Stimulated activated effector memory CD8-positive, alpha-beta T cell treated with anti-CD3 and anti-CD28 coated beads, Interleukin-12 subunit alpha, Interleukin-12 subunit beta, amount 100 ng/mL, for 72 hours (primary cell): ENCODE data around the gene DNAJC4.

Experiments
- ATAC-seq: fragments of 150-1000 bp; cut with Tn5 transposase; 2 replicates; pipeline ENCODE4 v1.10.0; 2021
- DNase-seq, 2 donors: peaks; one replicate each; pipeline ENCODE4 v3.0.0; 2021 to 2022; ENCODE audit warnings: low spot score in 2 of 2
- H3K27ac Mint-ChIP-seq: one replicate; pipeline ENCODE4 v1.8.0; 2022; ENCODE audit warnings: mild to moderate bottlenecking, mixed read lengths
- H3K36me3 Mint-ChIP-seq: one replicate; pipeline ENCODE4 v1.8.0; 2022; ENCODE audit warnings: mild to moderate bottlenecking, mixed read lengths
- H3K4me1 Mint-ChIP-seq: one replicate; pipeline ENCODE4 v1.8.0; 2022; ENCODE audit warnings: mixed read lengths
- H3K4me3 Mint-ChIP-seq: one replicate; pipeline ENCODE4 v1.8.0; 2022; ENCODE audit warnings: mild to moderate bottlenecking, mixed read lengths
- H3K9me3 Mint-ChIP-seq: one replicate; pipeline ENCODE4 v1.8.0; 2022; ENCODE audit warnings: mixed read lengths

Gene DNAJC4

DNA sequence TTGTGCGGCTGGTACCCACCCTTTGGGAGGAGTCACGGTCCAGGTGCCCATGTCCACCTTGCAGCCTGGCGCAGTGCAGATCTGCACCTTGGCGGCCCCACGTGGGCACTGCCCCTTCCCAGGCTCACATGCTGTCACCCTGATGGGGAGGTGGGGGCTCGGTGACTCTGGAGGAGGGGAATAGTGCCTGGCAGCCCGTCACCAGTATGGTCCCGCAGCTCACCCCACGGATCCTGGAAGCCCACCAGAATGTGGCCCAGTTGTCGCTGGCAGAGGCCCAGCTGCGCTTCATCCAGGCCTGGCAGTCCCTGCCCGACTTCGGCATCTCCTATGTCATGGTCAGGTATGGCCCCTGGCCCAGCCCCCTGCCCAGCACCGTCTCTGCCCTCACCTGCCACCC lies 9.6 kb upstream of the DNAJC4 start:
- Mint-ChIP-seq H3K4me1 (peaks cover 24% of the 10 kb centered on the region), H3K4me3 (no peak overlapping the region), H3K27ac (peak overlapping the region; percentile 45), H3K36me3 (peaks cover 49% of the 10 kb centered on the region), H3K9me3 (no peaks in the 10 kb centered on the region)
- no peak for ATAC-seq
- DNase-seq = no peak

DNA sequence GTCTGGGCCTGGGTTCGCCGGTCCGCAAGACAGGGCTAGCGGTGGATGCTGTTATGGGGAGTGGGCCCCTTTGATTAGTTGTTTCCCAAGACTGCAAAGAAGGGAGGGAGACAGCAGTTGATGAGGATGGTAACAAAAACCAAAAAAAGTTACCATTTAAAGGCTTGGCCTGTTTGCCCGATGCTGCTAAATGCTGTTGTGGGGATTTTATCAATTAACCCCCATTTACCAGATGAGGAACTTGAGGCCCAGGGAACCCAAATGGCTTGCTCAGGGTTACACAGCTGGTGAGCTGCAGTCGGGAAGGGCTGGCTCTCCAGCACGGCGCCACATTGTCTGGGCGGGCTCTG lies 7.7 kb upstream of the DNAJC4 start:
- DNase-seq (no peak), ATAC-seq (no peak)
- no peak overlapping the region for H3K4me3 Mint-ChIP-seq
- H3K36me3 Mint-ChIP-seq = peaks cover 49% of the 10 kb centered on the region
- peaks cover 34% of the 10 kb centered on the region for H3K4me1 Mint-ChIP-seq
- no peaks in the 10 kb centered on the region for H3K9me3 Mint-ChIP-seq
- H3K27ac Mint-ChIP-seq = no peak overlapping the region

DNA sequence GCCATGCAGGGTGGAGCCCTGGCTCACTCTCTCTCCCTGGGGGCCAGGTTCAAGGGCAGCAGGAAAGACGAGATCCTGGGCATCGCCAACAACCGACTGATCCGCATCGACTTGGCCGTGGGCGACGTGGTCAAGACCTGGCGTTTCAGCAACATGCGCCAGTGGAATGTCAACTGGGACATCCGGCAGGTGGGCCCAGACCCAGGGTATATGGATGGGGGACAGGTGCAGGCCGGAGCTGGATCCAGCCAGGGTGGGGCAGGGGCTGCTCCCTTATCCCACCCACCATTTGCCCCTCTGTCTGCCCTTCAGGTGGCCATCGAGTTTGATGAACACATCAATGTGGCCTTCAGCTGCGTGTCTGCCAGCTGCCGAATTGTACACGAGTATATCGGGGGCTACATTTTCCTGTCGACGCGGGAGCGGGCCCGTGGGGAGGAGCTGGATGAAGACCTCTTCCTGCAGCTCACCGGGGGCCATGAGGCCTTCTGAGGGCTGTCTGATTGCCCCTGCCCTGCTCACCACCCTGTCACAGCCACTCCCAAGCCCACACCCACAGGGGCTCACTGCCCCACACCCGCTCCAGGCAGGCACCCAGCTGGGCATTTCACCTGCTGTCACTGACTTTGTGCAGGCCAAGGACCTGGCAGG lies 7.2 kb upstream of the DNAJC4 start:
- no peak for ATAC-seq
- peak overlapping the region; percentile 86 for H3K27ac Mint-ChIP-seq
- H3K9me3 Mint-ChIP-seq = no peaks in the 10 kb centered on the region
- H3K4me1 Mint-ChIP-seq = peaks cover 38% of the 10 kb centered on the region
- peaks cover 49% of the 10 kb centered on the region for H3K36me3 Mint-ChIP-seq
- no peak for DNase-seq
- H3K4me3 Mint-ChIP-seq = no peak overlapping the region

DNA sequence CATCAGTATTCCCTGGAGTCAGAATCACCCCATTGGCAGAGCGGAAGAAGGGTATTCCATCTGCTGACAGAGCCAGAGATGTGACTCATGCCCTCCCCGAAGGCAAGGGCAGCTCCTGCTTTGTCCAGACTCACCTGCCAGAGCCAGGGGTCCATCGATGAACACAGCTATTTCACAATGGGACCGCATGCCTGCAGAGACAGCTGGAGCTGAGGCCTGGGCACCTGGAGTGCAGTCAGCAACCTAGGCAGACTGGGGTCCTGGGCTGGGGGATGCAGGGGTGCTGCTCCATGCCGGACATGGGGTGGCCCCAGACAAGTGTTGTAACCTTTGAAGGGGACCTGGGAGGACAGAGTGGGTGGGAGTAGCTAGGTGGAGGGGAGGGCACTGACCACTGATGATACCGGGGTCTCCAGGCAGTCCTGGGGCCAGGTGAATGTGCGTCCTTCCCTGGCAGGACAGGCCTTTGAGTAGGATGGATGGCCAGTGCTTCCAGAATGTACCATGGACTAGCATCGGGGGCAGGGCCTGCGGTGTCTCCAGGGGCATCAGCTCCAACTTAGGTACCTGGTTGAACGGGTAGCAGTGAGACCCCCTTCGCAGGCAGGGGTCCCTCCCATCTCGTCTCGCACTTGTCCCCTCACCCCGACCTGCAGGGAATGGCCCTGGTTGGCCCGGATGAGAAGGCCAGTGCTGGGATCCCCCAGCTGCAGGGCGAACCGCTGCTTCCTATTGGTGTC lies 6.0 kb upstream of the DNAJC4 start:
- H3K4me1 Mint-ChIP-seq = peaks cover 35% of the 10 kb centered on the region
- DNase-seq = no peak
- no peak for ATAC-seq
- peak overlapping the region; percentile 87 for H3K4me3 Mint-ChIP-seq
- H3K9me3 Mint-ChIP-seq = no peaks in the 10 kb centered on the region
- H3K36me3 Mint-ChIP-seq = peaks cover 61% of the 10 kb centered on the region
- peak overlapping the region; percentile 86 for H3K27ac Mint-ChIP-seq

DNA sequence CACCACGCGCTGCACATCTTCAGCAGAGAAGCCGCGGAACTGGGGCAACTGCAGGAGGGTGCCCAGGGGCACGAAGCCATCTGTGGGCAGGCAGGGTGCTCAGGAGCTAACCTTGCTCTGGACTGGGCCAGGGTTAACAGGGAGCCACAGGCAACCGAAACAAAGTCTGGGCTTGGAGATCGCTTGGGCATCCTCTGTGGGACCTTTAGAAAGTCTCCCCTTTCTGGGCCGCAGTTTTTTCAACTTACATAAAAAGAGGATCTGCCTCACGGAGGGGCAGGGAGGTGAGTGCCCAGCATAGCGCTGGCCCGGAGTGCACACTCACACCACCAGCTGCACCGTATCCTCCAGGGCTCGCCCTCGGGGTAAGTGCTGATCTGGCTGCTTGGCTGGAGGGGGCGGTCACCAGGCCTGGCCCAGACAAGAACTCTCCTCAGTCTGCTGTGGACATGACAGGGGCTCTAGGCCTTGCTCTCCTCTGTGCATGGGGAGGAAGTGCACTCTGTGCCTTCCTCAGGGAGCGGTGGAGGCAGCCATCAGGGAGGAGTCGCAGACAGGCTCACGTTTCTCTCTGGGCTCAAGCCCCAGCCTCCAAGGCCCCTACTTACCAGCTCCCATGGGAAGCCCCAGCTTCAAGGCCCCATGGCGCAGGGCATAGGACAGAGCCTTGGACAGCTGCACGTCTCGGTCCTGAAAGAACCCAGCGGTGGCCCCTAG lies 5.3 kb upstream of the DNAJC4 start:
- no peak for ATAC-seq
- H3K4me3 Mint-ChIP-seq = peak overlapping the region; percentile 87
- H3K36me3 Mint-ChIP-seq = peaks cover 64% of the 10 kb centered on the region
- H3K4me1 Mint-ChIP-seq = peaks cover 42% of the 10 kb centered on the region
- H3K27ac Mint-ChIP-seq = peak overlapping the region; percentile 86
- DNase-seq = no peak
- H3K9me3 Mint-ChIP-seq = no peaks in the 10 kb centered on the region

DNA sequence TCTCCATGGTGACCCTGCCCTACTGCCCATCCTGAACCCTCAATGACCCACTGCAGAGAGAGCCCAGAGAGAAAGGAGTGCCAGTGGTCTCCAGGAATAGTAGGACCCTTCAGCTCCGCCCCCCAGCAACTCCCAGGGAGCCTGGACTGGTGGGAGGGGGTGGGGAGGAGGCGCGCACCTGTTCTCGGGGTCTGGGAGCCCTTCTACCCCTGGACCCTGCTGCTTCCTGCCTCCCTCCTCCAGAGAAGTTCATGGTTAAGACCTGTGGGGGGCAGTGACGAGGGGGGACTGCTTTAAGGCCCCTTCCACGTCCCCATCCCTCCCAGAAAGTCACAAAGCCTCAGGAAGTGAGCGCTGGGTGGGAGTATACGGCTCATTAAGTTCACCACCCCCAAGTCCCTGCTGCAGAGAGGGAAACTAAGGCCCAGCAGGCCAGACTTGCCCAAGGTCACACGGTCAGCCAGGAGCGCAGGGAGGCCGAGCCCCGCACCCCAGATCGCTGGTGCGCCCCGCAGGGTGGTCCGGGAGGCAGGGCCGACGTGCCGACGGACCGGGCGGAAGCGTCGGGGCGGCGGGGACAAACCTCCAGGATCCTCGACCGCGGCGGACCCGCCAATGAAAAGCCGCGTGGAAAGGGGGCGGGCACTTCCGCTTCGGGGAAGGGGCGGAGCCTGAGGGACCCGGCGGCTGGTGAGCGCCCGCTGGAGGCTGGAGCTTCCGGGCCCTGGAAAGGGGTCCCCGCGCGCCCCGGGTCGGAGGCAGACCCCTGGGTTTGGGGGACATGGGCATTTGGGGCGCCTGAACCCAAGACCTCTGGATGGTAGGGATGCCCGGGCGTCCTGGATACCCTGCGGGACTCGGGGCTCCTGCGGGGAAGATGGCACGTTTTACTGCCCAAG lies 4.5 kb upstream of the DNAJC4 start, which contains the start of the genes NUDT22 and TRPT1:
TSS of gene NUDT22 (plus strand) at position 667 of the 899 bp plus-strand sequence. CDS start 379 bp downstream, outside the sequence.
TSS of gene TRPT1 (minus strand) at position 579 of the 899 bp plus-strand sequence. CDS start at position 253, 326 bp downstream.
- Mint-ChIP-seq H3K36me3 (peaks cover 63% of the 10 kb centered on the region), H3K9me3 (no peaks in the 10 kb centered on the region), H3K4me3 (peak within 1 kb of the TSS; percentile 87), H3K27ac (peak within 1 kb of the TSS; percentile 86), H3K4me1 (peaks cover 43% of the 10 kb centered on the region)
- DNase-seq (peak; percentile 92 to 96), ATAC-seq (peak; percentile 76)

DNA sequence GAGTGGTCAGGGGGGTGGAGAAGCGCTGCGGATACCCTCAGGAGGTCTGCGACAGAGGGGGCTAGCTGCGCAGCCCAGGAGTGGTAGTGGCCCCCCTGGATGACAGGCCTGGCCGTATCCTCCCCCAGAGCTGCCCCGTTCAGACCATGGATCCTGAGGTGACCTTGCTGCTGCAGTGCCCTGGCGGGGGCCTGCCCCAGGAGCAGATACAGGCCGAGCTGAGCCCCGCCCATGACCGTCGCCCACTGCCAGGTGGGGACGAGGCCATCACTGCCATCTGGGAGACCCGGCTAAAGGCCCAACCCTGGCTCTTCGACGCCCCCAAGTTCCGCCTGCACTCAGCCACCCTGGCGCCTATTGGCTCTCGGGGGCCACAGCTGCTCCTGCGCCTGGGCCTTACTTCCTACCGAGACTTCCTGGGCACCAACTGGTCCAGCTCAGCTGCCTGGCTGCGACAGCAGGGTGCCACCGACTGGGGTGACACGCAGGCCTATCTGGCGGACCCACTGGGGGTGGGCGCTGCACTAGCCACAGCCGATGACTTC lies 3.8 kb upstream of the DNAJC4 start:
- Mint-ChIP-seq H3K36me3 (peaks cover 56% of the 10 kb centered on the region), H3K9me3 (no peaks in the 10 kb centered on the region), H3K4me3 (peak overlapping the region; percentile 87), H3K27ac (peak overlapping the region; percentile 86), H3K4me1 (peaks cover 44% of the 10 kb centered on the region)
- DNase-seq (peak; percentile 52 to 78), ATAC-seq (peak; percentile 62)

DNA sequence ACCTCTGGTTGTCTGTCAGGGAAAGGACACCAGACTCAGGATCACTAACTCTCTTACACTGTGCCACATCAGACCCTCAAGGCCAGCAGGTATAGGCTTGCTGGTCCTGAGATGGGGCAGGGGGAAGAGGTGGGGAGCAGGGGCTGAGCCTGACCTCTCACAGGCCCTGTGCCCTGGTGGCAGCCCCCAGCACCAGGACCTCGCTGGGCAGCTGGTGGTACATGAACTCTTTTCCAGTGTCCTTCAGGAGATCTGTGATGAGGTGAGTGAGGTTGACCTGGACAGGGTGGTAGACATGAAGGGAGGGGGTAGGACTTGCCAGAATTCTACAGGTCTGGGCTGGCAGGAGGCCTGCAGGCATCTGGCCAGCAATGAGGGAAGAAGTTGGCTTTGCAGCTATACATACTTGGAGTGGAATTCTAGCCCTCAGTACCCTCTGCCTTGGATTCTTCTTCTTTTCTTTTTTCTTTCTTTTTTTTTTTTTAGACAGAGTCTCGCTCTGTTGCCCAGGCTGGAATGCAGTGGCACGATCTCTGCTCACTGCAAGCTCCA lies 2.9 kb upstream of the DNAJC4 start:
- peaks cover 47% of the 10 kb centered on the region for H3K36me3 Mint-ChIP-seq
- H3K4me3 Mint-ChIP-seq = peak overlapping the region; percentile 87
- H3K4me1 Mint-ChIP-seq = peaks cover 53% of the 10 kb centered on the region
- peak overlapping the region; percentile 86 for H3K27ac Mint-ChIP-seq
- DNase-seq (no peak), ATAC-seq (no peak)
- no peaks in the 10 kb centered on the region for H3K9me3 Mint-ChIP-seq

DNA sequence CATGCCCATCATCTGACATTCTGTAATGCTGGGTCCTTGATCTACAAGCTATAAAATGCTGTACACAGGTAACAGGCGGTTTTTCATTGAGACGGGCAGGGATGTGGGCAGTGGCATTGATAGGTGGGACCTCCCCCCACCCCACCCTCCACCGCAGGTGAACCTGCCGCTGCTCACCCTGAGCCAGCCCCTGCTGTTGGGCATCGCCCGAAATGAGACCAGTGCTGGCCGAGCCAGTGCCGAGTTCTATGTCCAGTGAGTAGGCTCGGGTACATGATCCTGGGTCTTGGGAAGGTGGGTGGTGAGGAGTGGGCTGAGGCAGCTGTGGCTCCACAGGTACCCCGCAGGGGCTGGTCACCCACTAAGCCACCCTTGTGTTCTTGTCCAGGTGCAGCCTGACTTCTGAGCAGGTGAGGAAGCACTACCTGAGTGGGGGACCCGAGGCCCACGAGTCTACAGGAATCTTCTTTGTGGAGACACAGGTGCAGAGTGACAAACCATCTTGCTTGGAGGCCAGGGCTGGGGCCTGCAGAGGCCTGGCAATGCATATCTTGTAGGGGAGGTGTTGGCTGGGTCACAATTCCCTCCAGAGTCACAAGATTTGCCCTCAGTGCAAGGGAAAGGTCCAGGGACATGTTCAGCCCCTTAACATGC lies 1.1 kb upstream of the DNAJC4 start:
- Mint-ChIP-seq H3K27ac (peak overlapping the region; percentile 86), H3K4me3 (peak overlapping the region; percentile 77), H3K4me1 (peaks cover 55% of the 10 kb centered on the region), H3K9me3 (no peaks in the 10 kb centered on the region), H3K36me3 (peaks cover 29% of the 10 kb centered on the region)
- peak in 1 of 2 donors; percentile 53 for DNase-seq
- no peak for ATAC-seq

DNA sequence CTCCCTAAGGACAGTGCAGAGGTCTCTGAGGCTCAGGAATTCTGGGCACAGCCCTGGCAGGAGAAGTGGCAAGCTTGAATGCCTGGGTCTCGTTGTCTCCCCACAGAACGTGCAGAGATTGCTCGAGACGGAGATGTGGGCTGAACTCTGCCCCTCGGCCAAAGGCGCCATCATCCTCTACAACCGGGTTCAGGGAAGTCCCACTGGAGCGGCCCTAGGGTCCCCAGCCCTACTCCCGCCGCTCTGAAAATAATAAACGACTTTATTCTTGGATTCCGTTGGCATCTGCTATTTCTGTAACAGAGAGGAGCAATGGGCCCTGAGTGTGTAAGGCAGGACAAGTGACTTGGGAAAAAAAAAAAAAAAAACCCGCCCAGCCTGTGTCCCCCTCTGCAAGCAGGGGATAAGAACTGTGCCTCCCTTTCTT lies 591 bp upstream of the DNAJC4 start:
- ATAC-seq (no peak), DNase-seq (no peak)
- peak overlapping the region; percentile 77 for H3K4me3 Mint-ChIP-seq
- H3K4me1 Mint-ChIP-seq = peaks cover 49% of the 10 kb centered on the region
- H3K9me3 Mint-ChIP-seq = no peaks in the 10 kb centered on the region
- peaks cover 24% of the 10 kb centered on the region for H3K36me3 Mint-ChIP-seq
- peak overlapping the region; percentile 86 for H3K27ac Mint-ChIP-seq

DNA sequence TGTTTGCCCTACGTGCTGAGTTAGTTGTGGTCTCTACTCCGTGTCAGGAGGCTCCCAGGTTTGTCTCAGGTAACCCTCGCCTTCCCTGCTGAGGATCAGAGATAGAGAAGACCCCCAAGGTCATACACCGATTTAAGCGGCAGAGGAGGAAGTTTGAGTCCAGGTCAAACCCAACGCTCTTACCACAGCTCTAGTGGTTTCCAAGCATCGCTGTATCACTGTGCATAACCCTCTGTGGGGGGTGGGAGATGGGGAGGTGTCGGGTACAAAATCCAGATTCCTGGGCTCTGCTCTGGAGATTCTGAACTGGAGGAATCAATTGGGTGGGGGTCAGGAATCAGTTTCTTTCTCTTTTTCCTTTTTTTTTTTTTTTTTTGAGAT lies 627 bp downstream of the DNAJC4 start:
- H3K4me3 Mint-ChIP-seq = peak overlapping the region; percentile 77
- ATAC-seq (no peak), DNase-seq (no peak)
- H3K4me1 Mint-ChIP-seq = peaks cover 52% of the 10 kb centered on the region
- no peaks in the 10 kb centered on the region for H3K9me3 Mint-ChIP-seq
- H3K36me3 Mint-ChIP-seq = peaks cover 24% of the 10 kb centered on the region
- H3K27ac Mint-ChIP-seq = peak overlapping the region; percentile 86

DNA sequence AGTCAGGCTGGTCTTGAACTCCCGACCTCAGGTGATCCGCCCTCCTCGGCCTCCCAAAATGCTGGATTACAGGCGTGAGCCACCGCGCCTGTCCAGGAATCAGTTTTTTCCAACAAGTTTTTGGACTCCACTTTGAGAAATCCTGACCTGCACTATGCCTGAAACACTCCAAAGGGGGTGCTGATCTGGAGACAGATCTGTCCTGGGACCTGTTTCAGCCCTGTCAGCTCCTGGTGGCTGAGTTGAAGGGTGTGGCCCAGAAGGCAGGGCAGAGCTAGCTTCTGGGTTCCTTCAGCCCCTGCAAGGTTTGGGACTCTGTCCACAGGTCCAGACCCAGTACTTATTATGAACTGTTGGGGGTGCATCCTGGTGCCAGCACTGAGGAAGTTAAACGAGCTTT lies 1.2 kb downstream of the DNAJC4 start:
- H3K4me1 Mint-ChIP-seq = peaks cover 52% of the 10 kb centered on the region
- no peak for ATAC-seq
- no peaks in the 10 kb centered on the region for H3K9me3 Mint-ChIP-seq
- peak overlapping the region; percentile 61 for H3K27ac Mint-ChIP-seq
- DNase-seq = no peak
- peaks cover 29% of the 10 kb centered on the region for H3K36me3 Mint-ChIP-seq
- peak overlapping the region; percentile 77 for H3K4me3 Mint-ChIP-seq

DNA sequence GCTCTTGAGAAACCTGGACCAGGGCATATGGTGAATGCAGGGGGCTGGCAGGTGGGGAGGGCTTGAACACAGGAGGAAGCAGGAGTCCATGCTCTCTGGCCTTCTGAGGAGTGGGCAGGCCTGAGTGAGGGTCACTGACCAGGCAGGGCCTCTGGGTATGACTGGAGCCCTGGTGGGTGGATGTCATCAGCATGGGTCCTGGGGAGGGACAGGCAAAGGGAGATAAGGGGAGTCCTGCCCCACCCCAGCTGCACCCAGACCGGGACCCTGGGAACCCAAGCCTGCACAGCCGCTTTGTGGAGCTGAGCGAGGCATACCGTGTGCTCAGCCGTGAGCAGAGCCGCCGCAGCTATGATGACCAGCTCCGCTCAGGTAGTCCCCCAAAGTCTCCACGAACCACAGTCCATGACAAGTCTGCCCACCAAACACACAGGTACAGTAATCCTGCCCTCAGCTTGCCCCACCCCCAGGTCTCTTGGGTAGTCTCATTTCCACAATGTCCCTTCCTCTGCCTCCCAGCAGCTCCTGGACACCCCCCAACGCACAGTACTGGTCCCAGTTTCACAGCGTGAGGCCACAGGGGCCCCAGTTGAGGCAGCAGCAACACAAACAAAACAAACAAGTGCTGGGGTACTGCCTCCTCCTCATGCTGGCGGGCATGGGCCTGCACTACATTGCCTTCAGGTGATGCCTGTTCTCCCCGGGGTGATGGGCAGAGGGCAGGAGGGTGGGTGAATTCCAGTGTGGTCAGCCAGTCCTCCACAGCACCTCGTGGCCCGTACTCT lies 2.0 kb downstream of the DNAJC4 start:
- Mint-ChIP-seq H3K36me3 (peaks cover 38% of the 10 kb centered on the region), H3K4me3 (peak overlapping the region; percentile 77), H3K4me1 (peaks cover 45% of the 10 kb centered on the region), H3K27ac (peak overlapping the region; percentile 61), H3K9me3 (no peaks in the 10 kb centered on the region)
- no peak for DNase-seq
- no peak for ATAC-seq
